Parathyroid adenoma (tissue), 2 donors: ENCODE data around the gene SIGLEC1.

Experiments
- H2AFZ ChIP-seq: fragments of 300-600 bp; sonication (generic); one replicate; pipeline ENCODE4 v1.7.0; 2017; ENCODE audit warnings: antibody characterized with exemption, mild to moderate bottlenecking
- H3K27ac ChIP-seq: fragments of 300-600 bp; sonication (generic); one replicate; pipeline ENCODE4 v1.7.0; 2017
- H3K27me3 ChIP-seq: fragments of 300-600 bp; sonication (generic); one replicate; pipeline ENCODE4 v1.7.0; 2017; ENCODE audit warnings: low read length; ENCODE audit not compliant: control insufficient read depth, insufficient read depth
- H3K36me3 ChIP-seq: fragments of 300-600 bp; sonication (generic); one replicate; pipeline ENCODE4 v1.7.0; 2017; ENCODE audit warnings: low read length; ENCODE audit not compliant: control insufficient read depth, insufficient read depth
- H3K4me1 ChIP-seq: fragments of 300-600 bp; sonication (generic); one replicate; pipeline ENCODE4 v1.7.0; 2017; ENCODE audit warnings: control low read depth
- H3K4me2 ChIP-seq: fragments of 300-600 bp; sonication (generic); one replicate; pipeline ENCODE4 v1.7.0; 2017; ENCODE audit warnings: low read length
- H3K4me3 ChIP-seq: fragments of 300-600 bp; sonication (generic); one replicate; pipeline ENCODE4 v1.7.0; 2017; ENCODE audit warnings: low read depth, low read length
- H3K79me2 ChIP-seq: fragments of 300-600 bp; sonication (generic); one replicate; pipeline ENCODE4 v1.7.0; 2017; ENCODE audit warnings: control low read depth
- H3K9ac ChIP-seq: fragments of 300-600 bp; sonication (generic); one replicate; pipeline ENCODE4 v1.7.0; 2017; ENCODE audit warnings: mild to moderate bottlenecking
- H3K9me3 ChIP-seq: fragments of 300-600 bp; sonication (generic); one replicate; pipeline ENCODE4 v1.7.0; 2017; ENCODE audit warnings: low read length; ENCODE audit not compliant: control insufficient read depth
- CTCF ChIP-seq: fragments of 300-600 bp; sonication (generic); IDR thresholded peaks from one replicate; pipeline ENCODE4 v1.7.0; 2017; ENCODE audit warnings: antibody characterized with exemption, mild to moderate bottlenecking
- donor health status: primary hyperparathyroidism.

Gene SIGLEC1

GRCh38 chr20:3670945-3671344, 41.5 kb downstream of the SIGLEC1 start:
- H3K27ac ChIP-seq, result no peak overlapping the region
- no peaks in the 10 kb centered on the region for H3K36me3 ChIP-seq
- H3K9ac ChIP-seq, result no peak overlapping the region
- H3K4me2 ChIP-seq, result no peak overlapping the region
- no peak overlapping the region for H2AFZ ChIP-seq
- H3K79me2 ChIP-seq, result no peaks in the 10 kb centered on the region
- peaks cover 15% of the 10 kb centered on the region for H3K27me3 ChIP-seq
- no peak overlapping the region for H3K4me3 ChIP-seq
- TF ChIP-seq CTCF, result no peak
- no peaks in the 10 kb centered on the region for H3K9me3 ChIP-seq
- H3K4me1 ChIP-seq, result no peaks in the 10 kb centered on the region

GRCh38 chr20:3670511-3670910, 41.9 kb downstream of the SIGLEC1 start:
- H3K9ac ChIP-seq, result no peak overlapping the region
- no peak overlapping the region for H3K4me3 ChIP-seq
- no peak for TF ChIP-seq CTCF
- no peaks in the 10 kb centered on the region for H3K4me1 ChIP-seq
- no peak overlapping the region for H2AFZ ChIP-seq
- no peak overlapping the region for H3K27ac ChIP-seq
- H3K9me3 ChIP-seq, result no peaks in the 10 kb centered on the region
- H3K79me2 ChIP-seq, result no peaks in the 10 kb centered on the region
- H3K36me3 ChIP-seq, result no peaks in the 10 kb centered on the region
- no peak overlapping the region for H3K4me2 ChIP-seq
- peaks cover 15% of the 10 kb centered on the region for H3K27me3 ChIP-seq

GRCh38 chr20:3669710-3670367, 42.6 kb downstream of the SIGLEC1 start:
- Histone ChIP-seq H3K27me3 (peaks cover 14% of the 10 kb centered on the region), H3K4me1 (no peaks in the 10 kb centered on the region)

GRCh38 chr20:3667434-3668037, 44.9 kb downstream of the SIGLEC1 start:
- no peak overlapping the region for H3K27ac ChIP-seq
- no peak for TF ChIP-seq CTCF
- H3K27me3 ChIP-seq, result peaks cover 8% of the 10 kb centered on the region

More at GRCh38 chr20:3669710-3670367, 42.6 kb downstream of the SIGLEC1 start:
- Histone ChIP-seq H3K9ac (no peak overlapping the region), H3K4me3 (no peak overlapping the region), H3K36me3 (no peaks in the 10 kb centered on the region), H2AFZ (no peak overlapping the region), H3K27ac (no peak overlapping the region), H3K79me2 (no peaks in the 10 kb centered on the region), H3K4me2 (no peak overlapping the region), H3K9me3 (no peaks in the 10 kb centered on the region)
- TF ChIP-seq CTCF, result no peak

GRCh38 chr20:3663858-3664257, 48.5 kb downstream of the SIGLEC1 start:
- Histone ChIP-seq H3K36me3 (no peaks in the 10 kb centered on the region), H3K4me1 (no peaks in the 10 kb centered on the region)
- no peak for TF ChIP-seq CTCF

More at GRCh38 chr20:3667434-3668037, 44.9 kb downstream of the SIGLEC1 start:
- Histone ChIP-seq H3K79me2 (no peaks in the 10 kb centered on the region), H3K4me2 (no peak overlapping the region), H3K9me3 (no peaks in the 10 kb centered on the region), H3K4me1 (no peaks in the 10 kb centered on the region), H3K4me3 (no peak overlapping the region), H3K36me3 (no peaks in the 10 kb centered on the region), H3K9ac (no peak overlapping the region), H2AFZ (no peak overlapping the region)

More at GRCh38 chr20:3663858-3664257, 48.5 kb downstream of the SIGLEC1 start:
- no peak overlapping the region for H3K4me2 ChIP-seq
- H3K27ac ChIP-seq, result no peak overlapping the region
- no peak overlapping the region for H2AFZ ChIP-seq
- no peak overlapping the region for H3K9ac ChIP-seq
- no peak overlapping the region for H3K4me3 ChIP-seq
- no peaks in the 10 kb centered on the region for H3K9me3 ChIP-seq
- peaks cover 10% of the 10 kb centered on the region for H3K27me3 ChIP-seq
- H3K79me2 ChIP-seq, result no peaks in the 10 kb centered on the region
